Ascending aorta (tissue), 2 donors: ENCODE measurements around the gene KCNQ5. TPM values are rescaled to one million over a fixed set of nuclear protein-coding genes. Genes with fewer than 3 reads are reported as not detected.

Experiments used
- DNase-seq, 2 donors: peaks; one replicate each; pipeline ENCODE4 v3.0.0-alpha.2; 2019; ENCODE audit warnings: low spot score in 2 of 2
- H3K27ac ChIP-seq, 2 donors: fragments of 200-600 bp; sonication (generic); one replicate each; pipeline ENCODE4 v1.5.1; 2016 to 2017; ENCODE audit warnings: mild to moderate bottlenecking in 1 of 2
- H3K27me3 ChIP-seq: fragments of 200-600 bp; sonication (generic); one replicate; pipeline ENCODE4 v1.5.1; 2017
- H3K36me3 ChIP-seq, 2 donors: fragments of 200-600 bp; sonication (generic); one replicate each; pipeline ENCODE4 v1.5.1; 2016
- H3K4me1 ChIP-seq, 2 donors: fragments of 200-600 bp; sonication (generic); one replicate each; pipeline ENCODE4 v1.5.1; 2016 to 2017; ENCODE audit warnings: mild to moderate bottlenecking in 1 of 2
- H3K4me3 ChIP-seq, 2 donors: fragments of 200-600 bp; sonication (generic); one replicate each; pipeline ENCODE4 v1.5.1; 2016 to 2017; ENCODE audit warnings: mild to moderate bottlenecking in 1 of 2
- H3K9me3 ChIP-seq, 2 donors: fragments of 200-600 bp; sonication (generic); one replicate each; pipeline ENCODE4 v1.5.1; 2016
- intact Hi-C: fragments of 100-400 bp; cut with DNase I; formaldehyde crosslinking; loops from one replicate; pipeline ENCODE4 v1.15.1; 2023
- total RNA-seq: library from RNA; depleted of rRNA; stranded (reverse); fragments of >200 nt; gene quantifications from one replicate; pipeline ENCODE4 v1.1.0, GENCODE V29; 2016
- TF ChIP-seq, protein P1 (sequence below), 3 experiments: fragments of 200-600 bp in 2 of 3; fragments of 450-650 bp in 1 of 3; sonication (generic) in 2 of 3; IDR thresholded peaks; one replicate each; pipeline ENCODE4 v1.5.1; 2016 to 2019; ENCODE audit warnings: antibody characterized with exemption in 3 of 3, mild to moderate bottlenecking in 1 of 3, moderate library complexity in 1 of 3

Gene KCNQ5
- total RNA-seq, 1 donor from 2014 or later = 4.5 TPM

DNA sequence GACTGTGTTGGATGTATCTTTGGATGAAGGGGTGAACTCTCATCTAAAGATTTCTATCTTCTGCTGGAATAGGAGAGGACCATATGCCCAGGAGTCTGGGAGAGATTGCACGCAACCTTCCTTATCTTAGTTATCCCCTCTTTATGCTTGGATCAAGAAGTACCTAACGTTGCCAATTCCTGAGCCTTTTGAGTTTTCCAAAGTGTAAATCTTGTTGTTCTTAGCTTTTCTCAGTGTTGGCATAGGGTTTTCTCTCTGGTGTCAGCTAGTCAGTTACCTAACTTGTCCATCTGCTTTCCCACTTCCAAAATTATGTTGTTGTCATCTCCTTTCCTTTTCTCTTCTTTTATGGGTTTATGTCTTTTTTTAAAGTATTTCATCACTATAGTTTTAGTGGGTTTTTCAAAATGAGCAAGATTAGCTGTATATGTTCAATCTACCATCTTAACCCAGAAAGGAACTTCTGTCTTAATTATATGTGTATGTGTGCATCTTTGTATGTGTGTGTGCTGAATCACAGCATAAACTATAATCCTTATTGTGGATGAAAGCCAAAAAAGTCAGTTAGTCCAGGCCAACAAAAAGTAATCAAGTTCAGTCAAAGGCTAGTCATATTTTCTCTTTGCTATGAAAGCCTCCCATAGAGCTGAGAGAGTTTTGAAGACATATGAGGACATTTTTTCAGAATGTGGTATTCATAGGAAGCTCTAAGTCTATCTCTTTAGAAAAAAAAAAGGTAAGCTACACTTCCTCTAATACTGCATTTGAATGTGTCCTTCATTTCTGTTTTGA lies 531.3 kb downstream of the KCNQ5 start:
- TF ChIP-seq, protein P1, sequence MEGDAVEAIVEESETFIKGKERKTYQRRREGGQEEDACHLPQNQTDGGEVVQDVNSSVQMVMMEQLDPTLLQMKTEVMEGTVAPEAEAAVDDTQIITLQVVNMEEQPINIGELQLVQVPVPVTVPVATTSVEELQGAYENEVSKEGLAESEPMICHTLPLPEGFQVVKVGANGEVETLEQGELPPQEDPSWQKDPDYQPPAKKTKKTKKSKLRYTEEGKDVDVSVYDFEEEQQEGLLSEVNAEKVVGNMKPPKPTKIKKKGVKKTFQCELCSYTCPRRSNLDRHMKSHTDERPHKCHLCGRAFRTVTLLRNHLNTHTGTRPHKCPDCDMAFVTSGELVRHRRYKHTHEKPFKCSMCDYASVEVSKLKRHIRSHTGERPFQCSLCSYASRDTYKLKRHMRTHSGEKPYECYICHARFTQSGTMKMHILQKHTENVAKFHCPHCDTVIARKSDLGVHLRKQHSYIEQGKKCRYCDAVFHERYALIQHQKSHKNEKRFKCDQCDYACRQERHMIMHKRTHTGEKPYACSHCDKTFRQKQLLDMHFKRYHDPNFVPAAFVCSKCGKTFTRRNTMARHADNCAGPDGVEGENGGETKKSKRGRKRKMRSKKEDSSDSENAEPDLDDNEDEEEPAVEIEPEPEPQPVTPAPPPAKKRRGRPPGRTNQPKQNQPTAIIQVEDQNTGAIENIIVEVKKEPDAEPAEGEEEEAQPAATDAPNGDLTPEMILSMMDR (IDR thresholded peaks at IDR 0.05) = no peak
- Histone ChIP-seq H3K9me3 (no peaks in the 10 kb centered on the region), H3K27me3 (no peaks in the 10 kb centered on the region), H3K4me1 (no peaks in the 10 kb centered on the region), H3K36me3 (no peaks in the 10 kb centered on the region), H3K4me3 (no peak overlapping the region), H3K27ac (no peak overlapping the region)
- no peak for DNase-seq
- intact Hi-C loops = no loop called here

DNA sequence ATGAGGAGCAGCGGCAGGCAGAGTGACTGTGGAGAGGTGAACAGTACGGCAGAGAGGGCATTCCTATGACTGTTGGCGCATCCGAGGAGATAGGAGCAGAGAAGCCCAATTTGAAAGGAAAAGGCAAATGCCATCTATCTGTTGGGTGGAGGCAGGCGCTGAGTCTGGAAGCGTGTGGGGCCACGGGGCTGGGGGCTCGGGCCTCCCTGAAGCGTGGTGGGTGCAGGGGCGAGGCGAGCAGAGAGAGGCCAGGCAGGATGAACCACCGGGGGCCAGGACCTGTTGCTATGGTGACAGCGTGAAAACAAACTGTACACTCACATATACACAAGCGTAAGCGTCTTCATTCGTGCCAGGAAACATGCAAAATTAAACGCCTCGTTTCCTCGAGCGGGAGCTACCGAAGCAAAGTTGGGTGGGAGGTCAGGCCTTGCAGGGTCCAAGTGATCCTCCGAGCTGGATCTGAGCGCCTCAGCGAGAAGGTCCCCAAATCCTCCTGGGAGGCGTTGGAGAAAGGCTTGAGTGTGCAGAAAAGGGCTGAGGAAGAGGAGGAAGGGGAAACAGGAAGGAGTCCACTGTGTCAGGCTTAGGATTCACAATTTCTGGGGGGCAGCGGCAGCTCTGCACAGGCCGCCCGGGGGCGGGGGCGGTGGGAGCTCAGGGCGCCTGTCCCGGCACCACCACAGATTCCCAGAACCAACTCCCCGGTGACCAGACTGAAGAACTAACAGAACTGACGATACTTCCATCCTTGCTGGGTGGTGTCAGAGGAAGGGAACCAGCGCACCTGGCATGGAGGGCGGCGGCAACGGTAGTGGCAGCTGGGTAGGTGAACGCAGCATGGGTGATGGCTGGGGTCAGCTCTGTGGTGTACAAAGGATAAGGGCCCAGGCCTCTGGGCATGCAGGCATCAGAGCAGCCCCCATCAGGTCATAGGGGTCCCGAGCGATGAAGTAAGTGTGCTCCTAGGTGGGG lies 535.2 kb downstream of the KCNQ5 start:
- TF ChIP-seq, protein P1 (IDR thresholded peaks at IDR 0.05) = no peak
- H3K4me3 ChIP-seq = no peak overlapping the region
- H3K4me1 ChIP-seq = no peaks in the 10 kb centered on the region
- DNase-seq = no peak
- no peaks in the 10 kb centered on the region for H3K9me3 ChIP-seq
- no peaks in the 10 kb centered on the region for H3K27me3 ChIP-seq
- no peaks in the 10 kb centered on the region for H3K36me3 ChIP-seq
- H3K27ac ChIP-seq = no peak overlapping the region
- intact Hi-C loops = no loop called here

DNA sequence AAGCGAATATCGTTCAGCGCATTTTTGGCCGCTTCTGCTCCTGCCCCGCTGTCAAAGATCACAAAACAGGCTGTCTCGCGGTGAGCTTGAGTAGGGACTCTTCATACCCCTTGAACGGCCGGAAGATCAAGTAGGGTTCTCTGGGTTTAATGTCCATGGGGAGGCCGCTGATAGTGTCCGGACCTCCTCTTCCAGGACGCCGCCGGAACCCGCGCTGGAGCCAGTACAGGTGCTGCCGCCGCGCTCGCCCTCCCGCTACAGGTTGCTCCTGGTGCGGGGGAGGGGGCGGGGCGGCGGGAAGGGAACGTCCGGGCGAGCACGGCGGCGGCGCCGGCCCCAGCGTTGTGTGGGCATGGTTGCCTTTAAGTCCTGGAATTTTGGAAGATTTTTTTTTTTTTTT lies 536.0 kb downstream of the KCNQ5 start:
- no peak for DNase-seq
- no peaks in the 10 kb centered on the region for H3K4me1 ChIP-seq
- intact Hi-C loops = no loop called here

DNA sequence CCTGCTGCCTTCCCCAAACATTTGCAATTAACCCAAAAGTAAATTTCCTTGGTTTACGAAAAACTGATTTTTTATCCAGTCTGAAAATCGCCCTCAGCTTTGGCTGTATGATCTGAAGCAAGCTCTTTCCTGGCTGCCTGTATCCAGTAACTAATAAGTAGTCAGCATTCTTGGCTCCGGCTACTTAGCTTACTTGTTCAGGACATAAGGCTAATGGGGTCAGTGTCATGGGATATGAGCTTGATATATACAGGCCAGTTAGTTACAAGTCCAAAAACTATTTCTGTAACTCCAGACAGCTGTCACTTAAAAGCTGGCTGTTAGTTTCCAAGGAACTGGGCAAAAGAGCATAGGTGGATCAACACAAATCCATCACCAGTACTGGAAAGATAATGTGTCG lies 547.2 kb downstream of the KCNQ5 start:
- intact Hi-C loops = no loop called here
- DNase-seq = no peak
- H3K4me1 ChIP-seq = no peaks in the 10 kb centered on the region
- no peaks in the 10 kb centered on the region for H3K9me3 ChIP-seq
- H3K4me3 ChIP-seq = no peak overlapping the region
- TF ChIP-seq, protein P1 (IDR thresholded peaks at IDR 0.05) = no peak
- no peak overlapping the region for H3K27ac ChIP-seq
- H3K36me3 ChIP-seq = no peaks in the 10 kb centered on the region
- H3K27me3 ChIP-seq = no peaks in the 10 kb centered on the region

More for the DNA sequence above, 536.0 kb downstream of the KCNQ5 start:
- TF ChIP-seq, protein P1 (IDR thresholded peaks at IDR 0.05) = no peak
- Histone ChIP-seq H3K27me3 (no peaks in the 10 kb centered on the region), H3K4me3 (no peak overlapping the region), H3K27ac (no peak overlapping the region), H3K36me3 (no peaks in the 10 kb centered on the region), H3K9me3 (no peaks in the 10 kb centered on the region)

DNA sequence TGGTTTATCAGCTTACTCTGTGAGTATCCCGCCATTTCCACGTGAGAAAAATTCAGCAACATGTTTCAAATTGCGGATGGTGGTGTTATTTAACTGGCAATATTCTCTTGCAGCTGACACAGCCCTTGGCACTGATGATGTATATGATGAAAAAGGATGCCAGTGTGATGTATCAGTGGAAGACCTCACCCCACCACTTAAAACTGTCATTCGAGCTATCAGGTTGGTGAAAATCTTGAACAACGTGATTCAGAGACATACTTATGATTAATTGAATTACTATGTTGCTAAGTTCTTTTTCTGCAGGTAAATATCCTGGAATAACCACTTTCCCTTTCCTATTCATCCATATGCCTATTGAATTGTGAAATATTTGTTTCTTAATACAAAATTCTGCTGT lies 547.8 kb downstream of the KCNQ5 start:
- H3K4me1 ChIP-seq = no peaks in the 10 kb centered on the region
- no peak overlapping the region for H3K27ac ChIP-seq
- H3K4me3 ChIP-seq = no peak overlapping the region
- intact Hi-C loops = no loop called here
- H3K36me3 ChIP-seq = no peaks in the 10 kb centered on the region
- no peaks in the 10 kb centered on the region for H3K27me3 ChIP-seq
- DNase-seq = no peak
- TF ChIP-seq, protein P1 (IDR thresholded peaks at IDR 0.05) = no peak
- no peaks in the 10 kb centered on the region for H3K9me3 ChIP-seq
